ENCODE results near the gene CCDC82. TPM values are rescaled to one million over a fixed set of nuclear protein-coding genes. Genes with fewer than 3 reads are reported as not detected.

The CCDC82 gene
- total RNA-seq, 4 donors from 2014 or later = 34.1 to 43.4 (median 41.4) TPM

DNA sequence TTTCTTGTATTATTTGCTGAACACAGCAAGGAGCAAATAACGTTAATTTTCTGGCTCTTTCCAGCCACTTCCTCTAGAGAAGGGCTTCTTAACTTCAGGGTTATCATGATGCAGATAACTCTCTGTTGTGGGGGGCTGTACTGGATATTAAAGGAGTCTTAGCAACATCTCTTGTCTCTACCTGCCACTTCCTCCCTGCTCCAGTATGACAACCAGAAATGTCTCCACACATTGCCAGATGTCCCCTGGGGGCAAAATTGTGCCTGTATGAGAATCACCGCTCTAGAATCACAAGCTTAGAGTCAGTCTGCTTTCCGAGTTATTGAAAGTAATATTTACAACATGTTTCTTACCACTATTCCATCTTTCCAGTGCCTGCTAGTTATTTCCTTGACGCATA lies 6.9 kb upstream of the CCDC82 start:
- TF ChIP-seq CTCF (IDR thresholded peaks at IDR 0.05; ENCODE audit: low read depth) = no peak

- no peak for TF ChIP-seq CTCF (IDR thresholded peaks at IDR 0.05; ENCODE audit: low read depth)
These were observed 5.1 kb upstream of the CCDC82 start for GRCh38 chr11:96394773-96395172.

- no peak for TF ChIP-seq CTCF (IDR thresholded peaks at IDR 0.05; ENCODE audit: low read depth)
These were observed 4.1 kb upstream of the CCDC82 start for GRCh38 chr11:96393753-96394348.

DNA sequence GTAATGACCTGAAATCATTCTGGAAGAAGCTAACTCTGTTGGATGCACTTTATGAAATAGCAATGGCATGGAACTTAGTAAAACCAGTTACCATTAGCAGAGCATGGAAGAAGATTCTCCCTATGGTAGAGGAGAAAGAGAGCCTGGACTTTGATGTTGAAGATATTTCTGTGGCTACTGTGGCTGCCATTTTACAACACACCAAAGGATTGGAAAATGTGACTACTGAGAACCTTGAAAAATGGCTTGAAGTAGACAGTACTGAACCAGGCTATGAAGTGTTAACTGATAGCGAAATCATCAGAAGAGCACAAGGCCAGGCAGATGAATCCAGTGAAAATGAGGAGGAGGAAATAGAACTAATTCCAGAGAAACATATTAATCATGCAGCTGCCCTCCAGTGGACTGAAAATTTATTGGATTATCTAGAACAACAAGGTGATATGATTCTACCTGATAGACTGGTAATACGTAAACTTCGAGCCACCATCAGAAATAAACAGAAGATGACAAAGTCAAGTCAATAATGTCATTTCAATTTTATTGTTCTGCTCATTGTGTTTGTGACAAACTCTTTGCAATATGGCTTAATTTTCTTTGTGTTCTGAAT lies 2.1 kb upstream of the CCDC82 start:
- TF ChIP-seq CTCF (IDR thresholded peaks at IDR 0.05; ENCODE audit: low read depth) = no peak

- TF ChIP-seq CTCF (IDR thresholded peaks at IDR 0.05; ENCODE audit: low read depth) = no peak
These were observed 728 bp upstream of the CCDC82 start for GRCh38 chr11:96390488-96390792.

- no peak for TF ChIP-seq CTCF (IDR thresholded peaks at IDR 0.05; ENCODE audit: low read depth)
These were observed 607 bp downstream of the CCDC82 start for GRCh38 chr11:96388891-96389719.

- no peak for TF ChIP-seq CTCF (IDR thresholded peaks at IDR 0.05; ENCODE audit: low read depth)
These were observed 4.5 kb downstream of the CCDC82 start for GRCh38 chr11:96385187-96385586.
